Stimulated activated CD4-positive, alpha-beta T cell treated with anti-CD3 and anti-CD28 coated beads, Interleukin-15, amount 100 ng/mL, for 24 hours (primary cell): ENCODE data around the gene TMEM101.
"Not testable (repeated sequence)": the region's sequence is repeated elsewhere in the genome, so short reads cannot be mapped to it uniquely, and the experiment has no call there.

Experiments used
- DNase-seq: peaks from one replicate; pipeline ENCODE4 v3.0.0-alpha.2; 2020

Gene TMEM101

GRCh38 chr17:44014437-44015172 is at the start of gene TMEM101:
Gene TMEM101 (minus strand): TSS chr17:44014963. CDS start chr17:44014952, 11 bp downstream.
- DNase-seq: peak; percentile 92

- no peak for DNase-seq
Measured at GRCh38 chr17:44063704-44064639, 49.2 kb upstream of the TMEM101 start.

GRCh38 chr17:44062871-44063270 is 48.1 kb upstream of the TMEM101 start:
- no peak for DNase-seq

- DNase-seq: no peak
Measured at GRCh38 chr17:44061446-44061845, 46.7 kb upstream of the TMEM101 start.

- DNase-seq: no peak
Measured at GRCh38 chr17:44059101-44059892, 44.5 kb upstream of the TMEM101 start.

- DNase-seq: no peak
Measured at GRCh38 chr17:44053125-44053872, 38.5 kb upstream of the TMEM101 start.

- no peak for DNase-seq
Measured at GRCh38 chr17:44049294-44050060, 34.7 kb upstream of the TMEM101 start.

GRCh38 chr17:44046893-44047292 is 32.1 kb upstream of the TMEM101 start:
- DNase-seq: not testable (repeated sequence)

- no peak for DNase-seq
Measured at GRCh38 chr17:44045486-44045885, 30.7 kb upstream of the TMEM101 start.

GRCh38 chr17:44044071-44044470 is 29.3 kb upstream of the TMEM101 start:
- DNase-seq: no peak

- DNase-seq: no peak
Measured at GRCh38 chr17:44043272-44043696, 28.5 kb upstream of the TMEM101 start.

GRCh38 chr17:44039829-44040635 is 25.3 kb upstream of the TMEM101 start:
- DNase-seq: no peak

GRCh38 chr17:44038604-44039011 is 23.8 kb upstream of the TMEM101 start:
- DNase-seq: no peak

- no peak for DNase-seq
Measured at GRCh38 chr17:44037471-44037870, 22.7 kb upstream of the TMEM101 start.

GRCh38 chr17:44034688-44035087 is 19.9 kb upstream of the TMEM101 start:
- not testable (repeated sequence) for DNase-seq

- DNase-seq: no peak
Measured at GRCh38 chr17:44033861-44034408, 19.2 kb upstream of the TMEM101 start.

GRCh38 chr17:44030482-44030881 is 15.7 kb upstream of the TMEM101 start:
- no peak for DNase-seq

GRCh38 chr17:44029736-44030135 is 15.0 kb upstream of the TMEM101 start:
- no peak for DNase-seq

GRCh38 chr17:44024853-44025252 is 10.1 kb upstream of the TMEM101 start:
- DNase-seq: no peak

- DNase-seq: no peak
Measured at GRCh38 chr17:44024271-44024663, 9.5 kb upstream of the TMEM101 start.
